ENCODE results near the gene RAB31.
"Not testable (repeated sequence)": the region's sequence is repeated elsewhere in the genome, so short reads cannot be mapped to it uniquely, and the experiment has no call there.

RAB31 gene

GRCh38 chr18:9900699-9901098, 192.6 kb downstream of the RAB31 start:
- TF ChIP-seq, protein P1, sequence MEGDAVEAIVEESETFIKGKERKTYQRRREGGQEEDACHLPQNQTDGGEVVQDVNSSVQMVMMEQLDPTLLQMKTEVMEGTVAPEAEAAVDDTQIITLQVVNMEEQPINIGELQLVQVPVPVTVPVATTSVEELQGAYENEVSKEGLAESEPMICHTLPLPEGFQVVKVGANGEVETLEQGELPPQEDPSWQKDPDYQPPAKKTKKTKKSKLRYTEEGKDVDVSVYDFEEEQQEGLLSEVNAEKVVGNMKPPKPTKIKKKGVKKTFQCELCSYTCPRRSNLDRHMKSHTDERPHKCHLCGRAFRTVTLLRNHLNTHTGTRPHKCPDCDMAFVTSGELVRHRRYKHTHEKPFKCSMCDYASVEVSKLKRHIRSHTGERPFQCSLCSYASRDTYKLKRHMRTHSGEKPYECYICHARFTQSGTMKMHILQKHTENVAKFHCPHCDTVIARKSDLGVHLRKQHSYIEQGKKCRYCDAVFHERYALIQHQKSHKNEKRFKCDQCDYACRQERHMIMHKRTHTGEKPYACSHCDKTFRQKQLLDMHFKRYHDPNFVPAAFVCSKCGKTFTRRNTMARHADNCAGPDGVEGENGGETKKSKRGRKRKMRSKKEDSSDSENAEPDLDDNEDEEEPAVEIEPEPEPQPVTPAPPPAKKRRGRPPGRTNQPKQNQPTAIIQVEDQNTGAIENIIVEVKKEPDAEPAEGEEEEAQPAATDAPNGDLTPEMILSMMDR (IDR thresholded peaks at IDR 0.05; ENCODE audit: borderline replicate concordance, extremely low read depth, low read length, poor library complexity, severe bottlenecking): no peak
- TF ChIP-seq EZH2 (IDR thresholded peaks at IDR 0.05; ENCODE audit: borderline replicate concordance, low read depth, low read length, severe bottlenecking): no peak
- Histone ChIP-seq H2AFZ (ENCODE audit: low read depth, low read length) (no peak overlapping the region), H3K27ac (ENCODE audit: low read length) (no peak overlapping the region), H3K4me3 (ENCODE audit: low read depth in 1 of 2, low read length in 2 of 2) (no peak overlapping the region), H3K9me3 (ENCODE audit: insufficient read depth, low read length, severe bottlenecking) (no peaks in the 10 kb centered on the region), H3K4me1 (ENCODE audit: insufficient read depth, low read length) (no peaks in the 10 kb centered on the region), H3K36me3 (ENCODE audit: insufficient read depth, low read length) (no peaks in the 10 kb centered on the region), H3K79me2 (ENCODE audit: insufficient read depth, low read length) (no peaks in the 10 kb centered on the region), H3K4me2 (ENCODE audit: insufficient read depth, low read length) (no peak overlapping the region), H3K9ac (ENCODE audit: low read depth, low read length) (no peak overlapping the region), H3K27me3 (ENCODE audit: insufficient read depth, low read length, poor library complexity) (peaks cover 3% of the 10 kb centered on the region), H4K20me1 (ENCODE audit: insufficient read depth, low read length) (no peaks in the 10 kb centered on the region)
- ATAC-seq (ENCODE audit: insufficient read depth, low read depth): no peak
- no peak for DNase-seq

DNA sequence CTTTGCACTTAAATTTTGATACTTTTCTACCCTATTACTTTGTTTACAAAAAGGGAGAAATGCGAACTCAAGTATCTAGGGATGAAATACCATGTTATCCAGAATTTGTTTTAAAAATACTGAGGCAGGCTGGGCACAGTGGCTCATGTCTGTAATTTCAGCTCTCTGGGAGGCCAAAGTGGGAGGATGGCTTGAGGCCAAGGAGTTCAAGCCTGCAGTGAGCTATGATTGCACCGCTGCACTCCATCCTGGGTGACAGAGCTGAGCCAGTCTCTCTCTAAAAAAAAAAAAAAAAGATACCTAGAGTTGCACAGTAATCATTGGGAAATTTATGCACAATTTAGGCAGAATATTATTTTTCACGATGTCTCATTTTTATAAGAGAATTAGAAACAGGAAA, 193.3 kb downstream of the RAB31 start:
- Histone ChIP-seq H3K27ac (ENCODE audit: low read length) (no peak overlapping the region), H3K36me3 (ENCODE audit: insufficient read depth, low read length) (no peaks in the 10 kb centered on the region), H3K4me2 (ENCODE audit: insufficient read depth, low read length) (no peak overlapping the region), H3K4me1 (ENCODE audit: insufficient read depth, low read length) (no peaks in the 10 kb centered on the region), H3K4me3 (ENCODE audit: low read depth in 1 of 2, low read length in 2 of 2) (no peak overlapping the region), H3K9ac (ENCODE audit: low read depth, low read length) (no peak overlapping the region), H2AFZ (ENCODE audit: low read depth, low read length) (no peak overlapping the region), H3K79me2 (ENCODE audit: insufficient read depth, low read length) (no peaks in the 10 kb centered on the region), H3K27me3 (ENCODE audit: insufficient read depth, low read length, poor library complexity) (peaks cover 10% of the 10 kb centered on the region), H4K20me1 (ENCODE audit: insufficient read depth, low read length) (no peaks in the 10 kb centered on the region), H3K9me3 (ENCODE audit: insufficient read depth, low read length, severe bottlenecking) (no peaks in the 10 kb centered on the region)
- DNase-seq (no peak), ATAC-seq (ENCODE audit: insufficient read depth, low read depth) (no peak)
- TF ChIP-seq, protein P1 (IDR thresholded peaks at IDR 0.05; ENCODE audit: borderline replicate concordance, extremely low read depth, low read length, poor library complexity, severe bottlenecking): no peak

DNA sequence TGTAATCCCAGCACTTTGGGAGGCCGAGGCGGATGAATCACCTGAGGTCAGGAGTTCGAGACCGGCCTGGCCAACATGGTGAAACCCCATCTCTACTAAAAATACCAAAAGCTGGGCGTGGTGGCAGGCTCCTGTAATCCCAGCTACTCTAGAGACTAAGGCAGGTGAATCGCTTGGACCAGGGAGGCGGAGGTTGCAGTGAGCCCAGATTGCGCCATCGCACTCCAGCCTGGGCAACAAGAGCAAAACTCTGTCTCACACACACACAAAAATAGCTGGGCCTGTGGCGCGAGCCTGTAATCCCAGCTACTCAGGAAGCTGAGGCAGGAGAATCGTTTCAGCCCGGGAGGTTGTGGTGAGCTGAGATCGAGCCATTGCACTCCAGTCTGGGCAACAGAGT, 194.2 kb downstream of the RAB31 start:
- H3K4me2 ChIP-seq (ENCODE audit: insufficient read depth, low read length); DNase-seq; H2AFZ ChIP-seq (ENCODE audit: low read depth, low read length); H3K9me3 ChIP-seq (ENCODE audit: insufficient read depth, low read length, severe bottlenecking); H3K4me1 ChIP-seq (ENCODE audit: insufficient read depth, low read length); H3K79me2 ChIP-seq (ENCODE audit: insufficient read depth, low read length); H3K4me3 ChIP-seq (ENCODE audit: low read depth in 1 of 2, low read length in 2 of 2); H3K36me3 ChIP-seq (ENCODE audit: insufficient read depth, low read length); H3K27ac ChIP-seq (ENCODE audit: low read length); ATAC-seq (ENCODE audit: insufficient read depth, low read depth); H3K9ac ChIP-seq (ENCODE audit: low read depth, low read length); H4K20me1 ChIP-seq (ENCODE audit: insufficient read depth, low read length): not testable (repeated sequence)
- peaks cover 17% of the 10 kb centered on the region for H3K27me3 ChIP-seq (ENCODE audit: insufficient read depth, low read length, poor library complexity)

DNA sequence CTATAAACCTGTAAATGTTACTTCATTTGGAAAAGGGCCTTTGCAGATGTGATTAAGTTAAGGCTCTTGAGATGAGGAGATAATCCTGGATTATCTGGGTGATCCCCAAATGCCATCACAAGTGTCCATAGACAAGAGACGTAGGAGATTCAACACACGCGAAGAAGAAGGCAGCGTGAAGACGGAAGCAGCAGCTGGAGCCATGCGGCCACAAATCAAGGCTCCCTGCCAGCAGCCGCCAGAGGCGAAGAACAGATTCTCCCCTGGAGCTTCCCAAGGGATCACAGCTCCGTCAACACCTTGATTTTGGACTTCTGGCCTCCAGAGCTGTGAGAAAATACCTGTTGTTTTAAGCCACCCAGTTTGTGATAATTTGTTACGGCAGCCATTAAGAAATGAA, 194.7 kb downstream of the RAB31 start:
- TF ChIP-seq, protein P1 (IDR thresholded peaks at IDR 0.05; ENCODE audit: borderline replicate concordance, extremely low read depth, low read length, poor library complexity, severe bottlenecking): no peak
- Histone ChIP-seq H3K27ac (ENCODE audit: low read length) (no peak overlapping the region), H3K9ac (ENCODE audit: low read depth, low read length) (no peak overlapping the region), H3K4me2 (ENCODE audit: insufficient read depth, low read length) (no peak overlapping the region), H3K4me3 (ENCODE audit: low read depth in 1 of 2, low read length in 2 of 2) (no peak overlapping the region), H3K27me3 (ENCODE audit: insufficient read depth, low read length, poor library complexity) (peaks cover 17% of the 10 kb centered on the region), H4K20me1 (ENCODE audit: insufficient read depth, low read length) (no peaks in the 10 kb centered on the region), H3K4me1 (ENCODE audit: insufficient read depth, low read length) (no peaks in the 10 kb centered on the region), H3K9me3 (ENCODE audit: insufficient read depth, low read length, severe bottlenecking) (no peaks in the 10 kb centered on the region), H2AFZ (ENCODE audit: low read depth, low read length) (no peak overlapping the region), H3K79me2 (ENCODE audit: insufficient read depth, low read length) (no peaks in the 10 kb centered on the region), H3K36me3 (ENCODE audit: insufficient read depth, low read length) (no peaks in the 10 kb centered on the region)
- no peak for ATAC-seq (ENCODE audit: insufficient read depth, low read depth)
- DNase-seq: no peak

Data from DND-41 (cell line).